H1 (cell line): ENCODE measurements around the gene RELN. TPM values are rescaled to one million over a fixed set of nuclear protein-coding genes. Genes with fewer than 3 reads are reported as not detected.

ENCODE experiments used
- CHD2 ChIP-seq: IDR thresholded peaks from 2 replicates; pipeline ENCODE4 v1.6.1; 2012; ENCODE audit warnings: low read length, improper control_type of control experiment
- CHD7 ChIP-seq: fragments of 300-600 bp; sonication (generic); IDR thresholded peaks from 2 replicates; pipeline ENCODE4 v1.7.1; 2012; ENCODE audit warnings: low read length, moderate library complexity, mild to moderate bottlenecking, inconsistent platforms; ENCODE audit not compliant: insufficient replicate concordance
- CREB1 ChIP-seq: IDR thresholded peaks from 2 replicates; pipeline ENCODE4 v1.6.1; 2012; ENCODE audit warnings: inconsistent platforms
- CTBP2 ChIP-seq: IDR thresholded peaks from 2 replicates; pipeline ENCODE4 v1.7.0; 2011; ENCODE audit warnings: borderline replicate concordance, mild to moderate bottlenecking, moderate library complexity, mixed read lengths, low read length; ENCODE audit not compliant: insufficient read depth, insufficient read length
- CTCF ChIP-seq, 3 experiments: IDR thresholded peaks; 1 replicate in 2 of 3; 2 replicates in 1 of 3; pipeline versions ENCODE4 v1.5.1 to v1.6.1; 2011; ENCODE audit warnings: low read length in 3 of 3, mild to moderate bottlenecking in 3 of 3, inconsistent platforms in 2 of 3, low read depth in 1 of 3, moderate library complexity in 1 of 3; ENCODE audit not compliant: insufficient read depth in 1 of 3; ENCODE audit errors: control extremely low read depth in 1 of 3
- E2F6 ChIP-seq: IDR thresholded peaks from 2 replicates; pipeline ENCODE4 v1.6.1; 2012; ENCODE audit warnings: inconsistent platforms
- JUN ChIP-seq: IDR thresholded peaks from 2 replicates; pipeline ENCODE4 v1.6.1; 2011; ENCODE audit warnings: low read depth, mild to moderate bottlenecking, improper control_type of control experiment, low read length
- RBBP5 ChIP-seq: IDR thresholded peaks from 2 replicates; pipeline ENCODE4 v1.7.1; 2012; ENCODE audit warnings: low read depth, mild to moderate bottlenecking, inconsistent platforms, low read length, moderate library complexity, borderline replicate concordance
- polyA plus RNA-seq, 7 experiments: library from polyadenylated mRNA; depleted of rRNA in 3 of 7; stranded (reverse) in 5 of 7; unstranded in 2 of 7; fragments of >200 nt in 5 of 7; fragments of 200-250 nt in 2 of 7; gene quantifications; 1 replicate in 5 of 7; 2 replicates in 1 of 7; 4 replicates in 1 of 7; pipeline versions ENCODE4 v1.2.1 to v1.2.3, GENCODE V29; 2011 to 2013; ENCODE audit warnings: missing spikeins in 2 of 7, mixed read lengths in 2 of 7
- total RNA-seq: library from RNA; stranded (reverse); fragmentation: NEBNext Ultra II Directional; extraction: Animal tissue kit (Norgen Biotek cat#: 25700); gene quantifications from 2 replicates; pipeline ENCODE4 v1.2.1, GENCODE V29; 2021

RELN gene
- total and polyA plus RNA-seq, 2 of the 8 experiments (the other 6 are each of a cell fraction or from before 2014, with no cell fraction given) = 0.03 to 0.07 TPM

GRCh38 chr7:103985565-103986126, 3.8 kb downstream of the RELN start (continued):
- no peak for TF ChIP-seq CHD7
- no peak for TF ChIP-seq JUN
- no peak for TF ChIP-seq RBBP5
- no peak for TF ChIP-seq CHD2
- no peak for TF ChIP-seq E2F6
- TF ChIP-seq CTCF (IDR thresholded peaks at IDR 0.05; ENCODE audit: control extremely low read depth in 1 of 3, insufficient read depth in 1 of 3, low read depth in 1 of 3, low read length in 3 of 3) = no peak
- no peak for TF ChIP-seq CREB1
- TF ChIP-seq CTBP2 = no peak
